Measurements from ENCODE around the gene WDR75.
A peak's percentile ranks its signal among the peaks of the same experiment; 100 is the strongest.
"Not testable (repeated sequence)": the region's sequence is repeated elsewhere in the genome, so short reads cannot be mapped to it uniquely, and the experiment has no call there.

Gene WDR75

DNA sequence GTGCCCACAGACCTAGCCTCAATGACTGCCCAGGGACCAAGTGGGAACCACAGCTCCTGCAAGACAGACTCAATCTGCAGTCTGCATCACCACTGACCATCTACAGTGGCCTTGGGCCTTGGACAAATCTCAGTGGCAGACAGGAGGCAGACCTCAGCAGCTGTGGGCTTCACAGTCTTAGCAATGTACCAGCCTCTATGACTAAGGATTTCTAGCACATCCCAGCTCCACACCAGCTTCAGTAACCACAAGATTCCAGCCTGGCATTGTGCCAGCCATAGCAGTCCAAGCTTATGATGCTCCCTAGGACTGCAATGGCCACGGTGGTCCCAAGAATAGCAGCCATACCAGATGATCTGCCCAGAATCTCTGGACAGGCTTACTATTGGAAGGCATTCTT is 19.6 kb upstream of the WDR75 start:
- DNase-seq (no peak), ATAC-seq (replicated peaks) (no peak)
- Mint-ChIP-seq H3K9me3 (no peaks in the 10 kb centered on the region), H3K27me3 (no peaks in the 10 kb centered on the region), H3K4me1 (ENCODE audit: low read depth in 2 of 2) (no peaks in the 10 kb centered on the region), H3K4me3 (no peak overlapping the region), H3K36me3 (ENCODE audit: insufficient read depth) (peaks cover 4% of the 10 kb centered on the region), H3K27ac (no peak overlapping the region)

DNA sequence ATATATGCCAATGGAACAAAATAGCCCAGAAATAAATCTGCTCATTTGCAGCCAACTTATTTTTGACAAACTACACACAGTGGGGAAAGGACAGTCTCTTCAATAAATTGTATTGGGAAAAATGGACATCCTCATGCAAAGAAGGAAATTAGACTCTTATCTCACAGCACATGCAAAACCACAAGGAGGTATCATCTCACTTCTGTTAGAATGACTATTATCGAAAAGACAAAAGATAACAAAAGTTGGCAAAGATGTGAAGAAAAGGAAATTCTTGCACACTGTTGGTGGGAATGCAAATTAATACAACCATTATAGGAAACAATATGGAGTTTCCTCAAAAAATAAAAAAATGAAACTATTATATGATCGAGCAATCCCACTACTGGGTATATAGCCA is 16.3 kb upstream of the WDR75 start:
- no peaks in the 10 kb centered on the region for H3K4me1 Mint-ChIP-seq (ENCODE audit: low read depth in 2 of 2)
- ATAC-seq (replicated peaks) = no peak
- H3K36me3 Mint-ChIP-seq (ENCODE audit: insufficient read depth) = peaks cover 4% of the 10 kb centered on the region
- no peak for DNase-seq
- no peaks in the 10 kb centered on the region for H3K9me3 Mint-ChIP-seq
- no peak overlapping the region for H3K4me3 Mint-ChIP-seq
- H3K27me3 Mint-ChIP-seq = peaks cover 0 to 4% of the 10 kb centered on the region in 2 donors
- H3K27ac Mint-ChIP-seq = no peak overlapping the region

DNA sequence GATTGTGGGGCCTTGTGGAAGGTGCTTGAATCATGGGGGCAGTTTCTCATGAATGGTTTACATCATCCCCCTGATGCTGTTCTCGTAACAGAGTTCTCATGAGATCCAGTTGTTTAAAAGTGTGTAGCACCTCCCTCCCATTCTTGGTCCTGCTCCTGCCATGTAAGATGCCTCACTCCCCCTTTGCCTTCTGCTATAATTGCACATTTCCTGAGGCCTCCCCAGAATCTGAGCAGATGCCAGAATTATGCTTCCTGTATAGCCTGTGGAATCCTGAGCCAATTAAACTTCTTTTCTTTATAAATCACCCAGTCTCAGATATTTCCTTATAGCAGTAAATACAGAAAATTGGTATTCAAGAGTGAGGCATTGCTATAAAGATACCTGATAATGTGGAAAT is 15.6 kb upstream of the WDR75 start:
- Mint-ChIP-seq H3K9me3 (no peaks in the 10 kb centered on the region), H3K27me3 (peaks cover under 1 to 10% of the 10 kb centered on the region in 2 donors), H3K4me3 (no peak overlapping the region), H3K36me3 (ENCODE audit: insufficient read depth) (peaks cover 4% of the 10 kb centered on the region), H3K27ac (no peak overlapping the region), H3K4me1 (ENCODE audit: low read depth in 2 of 2) (no peaks in the 10 kb centered on the region)
- DNase-seq = no peak
- ATAC-seq (replicated peaks) = no peak

DNA sequence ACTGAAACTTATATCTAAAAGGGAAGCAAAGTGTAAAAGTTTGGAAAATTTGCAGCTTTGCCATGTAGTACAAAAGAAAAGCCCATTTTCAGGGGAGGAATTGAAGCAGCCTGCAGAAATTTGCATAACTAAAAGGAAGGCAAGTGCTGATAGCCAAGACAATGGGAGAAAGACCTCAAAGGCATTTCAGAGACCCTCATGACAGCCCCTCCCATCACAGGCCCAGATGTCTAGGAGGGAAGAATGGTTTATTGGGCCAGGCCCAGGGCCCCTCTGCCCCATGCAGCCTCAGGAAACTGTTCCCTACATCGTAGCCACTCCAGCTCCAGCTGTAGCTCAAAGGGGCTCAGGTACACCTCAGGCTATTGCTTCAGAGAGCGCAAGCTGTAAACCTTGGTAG is 14.4 kb upstream of the WDR75 start:
- no peak for DNase-seq
- Mint-ChIP-seq H3K4me3 (no peak overlapping the region), H3K27me3 (peaks cover 13 to 22% of the 10 kb centered on the region in 2 donors), H3K9me3 (no peaks in the 10 kb centered on the region), H3K4me1 (ENCODE audit: low read depth in 2 of 2) (no peaks in the 10 kb centered on the region), H3K36me3 (ENCODE audit: insufficient read depth) (peaks cover 4% of the 10 kb centered on the region), H3K27ac (no peak overlapping the region)
- no peak for ATAC-seq (replicated peaks)

DNA sequence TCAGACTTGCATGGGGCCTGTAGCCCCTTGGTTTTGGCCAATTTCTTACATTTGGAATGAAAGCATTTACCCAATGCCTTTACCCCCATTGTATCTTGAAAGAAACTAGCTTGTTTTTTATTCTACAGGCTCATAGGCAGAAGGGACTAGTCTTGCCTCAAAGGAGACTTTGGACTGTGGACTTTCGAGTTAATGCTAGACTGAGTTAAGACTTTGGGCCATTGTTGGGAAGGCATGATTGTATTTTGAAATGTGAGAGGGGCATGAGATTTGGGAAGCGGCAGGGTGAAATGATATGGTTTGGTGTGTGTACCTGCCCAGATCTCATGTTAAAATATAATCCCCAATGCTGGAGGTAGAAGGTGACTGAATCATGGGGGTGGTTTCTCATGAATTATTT is 13.4 kb upstream of the WDR75 start:
- no peak for DNase-seq
- H3K9me3 Mint-ChIP-seq = no peaks in the 10 kb centered on the region

DNA sequence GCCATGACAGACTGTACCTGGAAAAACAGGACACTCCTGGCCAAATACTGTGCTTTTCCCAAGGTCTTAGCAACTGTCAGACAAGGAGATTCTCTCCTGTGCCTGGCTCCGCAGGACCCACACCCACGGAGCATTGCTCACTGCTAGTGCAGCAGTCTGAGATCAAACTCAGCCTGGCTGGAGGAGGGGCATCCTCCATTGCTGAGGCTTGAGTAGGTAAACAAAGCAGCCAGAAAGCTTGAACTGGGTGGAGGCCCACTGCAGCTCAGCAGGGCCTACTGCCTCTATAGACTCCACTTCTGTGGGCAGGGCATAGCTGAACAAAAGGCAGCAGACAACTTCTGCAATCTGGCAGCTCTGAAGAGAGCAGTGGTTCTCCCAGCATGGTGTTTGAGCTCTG is 10.8 kb upstream of the WDR75 start:
- H3K27ac Mint-ChIP-seq; ATAC-seq (replicated peaks); H3K36me3 Mint-ChIP-seq (ENCODE audit: insufficient read depth); H3K4me1 Mint-ChIP-seq (ENCODE audit: low read depth in 2 of 2); DNase-seq; H3K4me3 Mint-ChIP-seq; H3K9me3 Mint-ChIP-seq: not testable (repeated sequence)
- H3K27me3 Mint-ChIP-seq = peaks cover 27 to 33% of the 10 kb centered on the region in 2 donors

More for the DNA sequence above, 13.4 kb upstream of the WDR75 start:
- Mint-ChIP-seq H3K27me3 (peaks cover 23 to 32% of the 10 kb centered on the region in 2 donors), H3K27ac (no peak overlapping the region), H3K36me3 (ENCODE audit: insufficient read depth) (peaks cover 4% of the 10 kb centered on the region), H3K4me1 (ENCODE audit: low read depth in 2 of 2) (no peaks in the 10 kb centered on the region), H3K4me3 (no peak overlapping the region)
- ATAC-seq (replicated peaks) = no peak

GRCh38 chr2:189435803-189436202 is 5.5 kb upstream of the WDR75 start:
- not testable (repeated sequence) for H3K4me1 Mint-ChIP-seq (ENCODE audit: low read depth in 2 of 2)

DNA sequence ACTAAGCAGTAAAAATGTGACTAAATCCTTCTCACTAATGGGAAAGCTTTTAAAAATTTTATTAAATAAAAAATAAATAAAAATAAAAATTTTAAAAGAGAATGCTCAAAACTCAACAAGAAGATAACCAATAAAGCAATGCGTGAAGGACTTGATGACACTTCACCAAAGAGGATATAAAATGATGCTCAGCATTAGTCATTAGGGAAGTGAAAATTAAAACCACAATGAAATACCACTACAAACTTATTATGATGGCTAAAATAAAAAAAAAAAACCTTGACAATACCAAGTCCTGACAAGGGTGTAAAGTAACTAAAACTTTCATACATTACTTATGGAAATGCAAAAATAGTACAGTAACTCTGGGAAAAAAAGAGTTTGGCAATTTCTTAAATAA is 3.3 kb upstream of the WDR75 start:
- H3K36me3 Mint-ChIP-seq (ENCODE audit: insufficient read depth) = peaks cover 13% of the 10 kb centered on the region
- no peak overlapping the region for H3K27ac Mint-ChIP-seq
- no peaks in the 10 kb centered on the region for H3K9me3 Mint-ChIP-seq
- peaks cover 0 to 7% of the 10 kb centered on the region in 2 donors for H3K4me1 Mint-ChIP-seq (ENCODE audit: low read depth in 2 of 2)
- no peak overlapping the region for H3K4me3 Mint-ChIP-seq
- ATAC-seq (replicated peaks) (no peak), DNase-seq (no peak)
- peaks cover under 1 to 9% of the 10 kb centered on the region in 2 donors for H3K27me3 Mint-ChIP-seq

More at GRCh38 chr2:189435803-189436202, 5.5 kb upstream of the WDR75 start:
- H3K27me3 Mint-ChIP-seq = peaks cover 22 to 30% of the 10 kb centered on the region in 2 donors
- ATAC-seq (replicated peaks); DNase-seq; H3K36me3 Mint-ChIP-seq (ENCODE audit: insufficient read depth); H3K9me3 Mint-ChIP-seq; H3K4me3 Mint-ChIP-seq; H3K27ac Mint-ChIP-seq: not testable (repeated sequence)

DNA sequence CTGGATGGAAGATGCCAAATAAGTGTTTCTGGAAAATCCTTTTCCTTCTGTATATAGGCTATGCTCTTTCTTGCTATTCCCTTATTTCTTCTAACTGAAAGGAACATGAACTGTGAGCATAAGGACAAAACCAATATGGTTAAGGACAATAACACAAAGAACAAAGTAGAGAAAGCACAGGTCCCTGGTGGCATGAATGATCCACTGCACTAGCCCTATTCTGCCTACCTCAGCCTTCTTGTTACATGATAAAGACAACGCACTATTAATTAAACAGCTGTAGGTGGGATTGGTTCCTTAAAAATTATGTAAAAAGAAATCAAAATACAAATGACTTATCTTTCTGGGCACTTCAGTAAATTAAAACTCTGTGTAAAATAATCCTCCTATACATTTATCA is 1.9 kb upstream of the WDR75 start:
- DNase-seq (no peak), ATAC-seq (replicated peaks) (no peak)
- H3K27ac Mint-ChIP-seq = no peak overlapping the region

GRCh38 chr2:189440644-189440946 is 679 bp upstream of the WDR75 start:
- DNase-seq (no peak), ATAC-seq (replicated peaks) (peak; percentile 14)
- Mint-ChIP-seq H3K27me3 (peaks cover 0 to 5% of the 10 kb centered on the region in 2 donors), H3K36me3 (ENCODE audit: insufficient read depth) (peaks cover 13% of the 10 kb centered on the region), H3K27ac (peak overlapping the region; percentile 96 to 99), H3K4me1 (ENCODE audit: low read depth in 2 of 2) (peaks cover 0 to 7% of the 10 kb centered on the region in 2 donors), H3K4me3 (peak overlapping the region in 1 of 2 donors; percentile 92), H3K9me3 (no peaks in the 10 kb centered on the region)

More for the DNA sequence above, 1.9 kb upstream of the WDR75 start:
- Mint-ChIP-seq H3K4me1 (ENCODE audit: low read depth in 2 of 2) (peaks cover 0 to 7% of the 10 kb centered on the region in 2 donors), H3K4me3 (peak overlapping the region in 1 of 2 donors; percentile 92), H3K27me3 (peaks cover 0 to 5% of the 10 kb centered on the region in 2 donors), H3K9me3 (no peaks in the 10 kb centered on the region), H3K36me3 (ENCODE audit: insufficient read depth) (peaks cover 13% of the 10 kb centered on the region)

GRCh38 chr2:189441709-189442074 is 418 bp downstream of the WDR75 start:
- no peaks in the 10 kb centered on the region for H3K9me3 Mint-ChIP-seq
- peaks cover 16% of the 10 kb centered on the region for H3K36me3 Mint-ChIP-seq (ENCODE audit: insufficient read depth)
- peak overlapping the region; percentile 96 to 99 for H3K27ac Mint-ChIP-seq
- DNase-seq = no peak
- H3K4me1 Mint-ChIP-seq (ENCODE audit: low read depth in 2 of 2) = peaks cover 8 to 10% of the 10 kb centered on the region in 2 donors
- ATAC-seq (replicated peaks) = peak; percentile 46
- H3K27me3 Mint-ChIP-seq = peaks cover 0 to 1% of the 10 kb centered on the region in 2 donors
- H3K4me3 Mint-ChIP-seq = peak overlapping the region in 1 of 2 donors; percentile 92

GRCh38 chr2:189442468-189442867 is 1.2 kb downstream of the WDR75 start:
- no peak for ATAC-seq (replicated peaks)
- no peak for DNase-seq
- H3K36me3 Mint-ChIP-seq (ENCODE audit: insufficient read depth) = peaks cover 20% of the 10 kb centered on the region
- H3K27ac Mint-ChIP-seq = peak overlapping the region; percentile 96 to 99
- H3K9me3 Mint-ChIP-seq = no peaks in the 10 kb centered on the region
- H3K27me3 Mint-ChIP-seq = no peaks in the 10 kb centered on the region
- peak overlapping the region in 1 of 2 donors; percentile 92 for H3K4me3 Mint-ChIP-seq
- H3K4me1 Mint-ChIP-seq (ENCODE audit: low read depth in 2 of 2) = peaks cover 10 to 14% of the 10 kb centered on the region in 2 donors

DNA sequence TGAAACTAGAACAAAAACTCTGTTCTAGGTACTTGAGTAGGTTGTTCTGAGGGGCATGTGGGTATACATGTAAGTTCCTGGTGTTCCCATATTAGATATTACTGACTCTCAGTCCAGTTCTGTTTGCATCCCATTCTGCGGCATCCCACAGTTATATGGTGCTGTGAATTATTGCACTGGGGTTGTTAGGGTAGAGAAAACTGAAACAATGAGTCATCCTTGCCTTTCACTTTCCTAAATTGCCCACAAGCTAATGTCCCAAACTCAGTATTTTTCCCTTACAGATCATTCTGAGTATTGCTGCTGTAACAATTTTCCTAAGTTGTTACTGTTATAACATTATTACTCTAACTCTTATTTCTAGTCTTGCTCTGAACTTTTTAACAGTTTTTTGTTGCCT is 3.0 kb downstream of the WDR75 start:
- no peaks in the 10 kb centered on the region for H3K27me3 Mint-ChIP-seq
- ATAC-seq (replicated peaks) (no peak), DNase-seq (no peak)
- peaks cover 10 to 14% of the 10 kb centered on the region in 2 donors for H3K4me1 Mint-ChIP-seq (ENCODE audit: low read depth in 2 of 2)
- peaks cover 29% of the 10 kb centered on the region for H3K36me3 Mint-ChIP-seq (ENCODE audit: insufficient read depth)
- H3K9me3 Mint-ChIP-seq = no peaks in the 10 kb centered on the region
- no peak overlapping the region for H3K27ac Mint-ChIP-seq
- H3K4me3 Mint-ChIP-seq = no peak overlapping the region

DNA sequence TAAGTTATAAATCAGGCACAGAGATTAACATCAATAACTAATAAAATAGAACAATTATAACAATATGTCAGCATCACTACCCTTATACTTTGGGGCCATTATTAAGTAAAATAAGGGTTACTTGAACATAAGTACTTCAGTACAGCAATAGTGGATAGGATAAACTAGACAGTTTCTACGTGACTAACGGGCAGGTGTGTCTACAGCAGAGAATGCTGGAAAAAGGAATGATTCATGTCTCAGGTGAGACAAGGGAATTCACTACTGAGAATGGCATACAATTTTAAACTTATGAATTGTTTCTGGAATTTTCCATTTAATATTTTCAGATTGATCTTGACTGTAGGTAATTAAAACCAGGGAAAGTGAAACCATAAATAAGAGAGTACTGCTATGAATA is 5.5 kb downstream of the WDR75 start:
- Mint-ChIP-seq H3K36me3 (ENCODE audit: insufficient read depth) (peaks cover 40% of the 10 kb centered on the region), H3K27ac (peak overlapping the region in 1 of 2 donors; percentile 44), H3K4me3 (no peak overlapping the region), H3K9me3 (no peaks in the 10 kb centered on the region), H3K27me3 (no peaks in the 10 kb centered on the region), H3K4me1 (ENCODE audit: low read depth in 2 of 2) (peaks cover 5 to 14% of the 10 kb centered on the region in 2 donors)
- ATAC-seq (replicated peaks) = no peak
- DNase-seq = no peak

DNA sequence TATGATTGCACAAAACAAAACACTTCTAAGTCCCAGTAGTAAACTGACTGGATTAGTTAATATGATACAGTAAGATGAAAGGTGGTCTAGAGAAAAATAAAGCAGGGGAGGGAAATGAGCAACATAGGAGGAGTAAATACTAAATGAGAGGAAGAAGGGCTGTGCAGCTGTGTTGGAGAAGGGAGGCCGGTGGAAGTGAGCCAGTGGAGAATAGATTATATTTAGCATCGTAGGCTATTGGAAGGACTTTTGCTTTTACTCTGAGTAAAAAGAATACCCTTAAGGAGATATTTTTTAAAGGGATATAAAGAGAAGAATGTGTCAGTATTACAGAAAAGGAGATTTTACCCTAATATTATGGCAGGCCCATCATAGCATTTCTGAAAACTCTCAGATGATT is 12.7 kb downstream of the WDR75 start:
- Mint-ChIP-seq H3K27me3 (no peaks in the 10 kb centered on the region), H3K4me3 (no peak overlapping the region), H3K36me3 (ENCODE audit: insufficient read depth) (peaks cover 98% of the 10 kb centered on the region), H3K9me3 (no peaks in the 10 kb centered on the region), H3K4me1 (ENCODE audit: low read depth in 2 of 2) (peaks cover 0 to 3% of the 10 kb centered on the region in 2 donors), H3K27ac (peak overlapping the region in 1 of 2 donors; percentile 21)
- no peak for ATAC-seq (replicated peaks)
- no peak for DNase-seq
